WI38 (cell line): ENCODE data around the gene PMEPA1.

Source experiments
- H3K4me3 ChIP-seq: 2 replicates; pipeline ENCODE4 v1.5.1; 2011; ENCODE audit warnings: low read depth, mild to moderate bottlenecking, control low read depth, low read length
- TF ChIP-seq, protein P1 (sequence below): IDR thresholded peaks from 2 replicates; pipeline ENCODE4 v1.5.1; 2012; ENCODE audit warnings: low read depth, mild to moderate bottlenecking, control low read depth, low read length

Gene PMEPA1

DNA sequence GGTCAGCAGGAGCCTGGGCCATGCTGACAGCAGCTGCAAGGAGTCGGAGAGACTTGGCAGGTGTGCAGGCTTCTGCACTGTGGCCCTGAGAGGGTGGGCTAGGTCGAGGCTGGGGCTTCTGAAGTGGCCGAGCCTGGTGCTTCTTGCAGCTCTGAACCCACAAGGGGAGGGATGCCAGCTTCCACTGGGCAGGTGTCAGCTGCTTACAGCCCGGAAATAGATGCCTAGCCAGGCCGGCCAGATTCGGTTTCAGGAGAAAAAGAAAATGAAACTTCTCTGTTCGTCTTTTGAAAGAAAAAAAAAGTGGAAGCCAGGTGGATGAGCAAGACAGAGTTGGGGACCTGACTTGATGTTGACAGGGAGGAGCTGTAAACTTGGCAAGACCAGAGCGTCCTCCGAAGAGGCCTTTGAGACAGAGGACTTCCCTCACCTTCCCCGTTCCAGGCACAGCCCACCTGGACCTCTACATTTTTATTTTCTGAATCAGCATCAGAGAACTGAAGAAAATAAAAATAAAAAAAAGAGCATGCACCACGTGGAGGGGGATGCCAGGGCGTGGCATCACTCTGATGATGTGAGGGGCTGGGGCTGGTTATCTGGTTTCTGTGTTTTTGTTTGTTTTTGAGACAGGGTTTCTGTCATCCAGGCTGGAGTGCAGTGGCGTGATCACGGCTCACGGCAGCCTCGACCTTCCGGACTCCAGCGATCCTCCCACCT, 89.4 kb downstream of the PMEPA1 start, which contains the start of gene ZBP1:
ZBP1 (minus strand) TSS at position 153 of the 717 bp plus-strand sequence; CDS start at position 22, 131 bp downstream.
- TF ChIP-seq, protein P1, sequence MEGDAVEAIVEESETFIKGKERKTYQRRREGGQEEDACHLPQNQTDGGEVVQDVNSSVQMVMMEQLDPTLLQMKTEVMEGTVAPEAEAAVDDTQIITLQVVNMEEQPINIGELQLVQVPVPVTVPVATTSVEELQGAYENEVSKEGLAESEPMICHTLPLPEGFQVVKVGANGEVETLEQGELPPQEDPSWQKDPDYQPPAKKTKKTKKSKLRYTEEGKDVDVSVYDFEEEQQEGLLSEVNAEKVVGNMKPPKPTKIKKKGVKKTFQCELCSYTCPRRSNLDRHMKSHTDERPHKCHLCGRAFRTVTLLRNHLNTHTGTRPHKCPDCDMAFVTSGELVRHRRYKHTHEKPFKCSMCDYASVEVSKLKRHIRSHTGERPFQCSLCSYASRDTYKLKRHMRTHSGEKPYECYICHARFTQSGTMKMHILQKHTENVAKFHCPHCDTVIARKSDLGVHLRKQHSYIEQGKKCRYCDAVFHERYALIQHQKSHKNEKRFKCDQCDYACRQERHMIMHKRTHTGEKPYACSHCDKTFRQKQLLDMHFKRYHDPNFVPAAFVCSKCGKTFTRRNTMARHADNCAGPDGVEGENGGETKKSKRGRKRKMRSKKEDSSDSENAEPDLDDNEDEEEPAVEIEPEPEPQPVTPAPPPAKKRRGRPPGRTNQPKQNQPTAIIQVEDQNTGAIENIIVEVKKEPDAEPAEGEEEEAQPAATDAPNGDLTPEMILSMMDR: no peak
- no peak within 1 kb of the TSS for H3K4me3 ChIP-seq

DNA sequence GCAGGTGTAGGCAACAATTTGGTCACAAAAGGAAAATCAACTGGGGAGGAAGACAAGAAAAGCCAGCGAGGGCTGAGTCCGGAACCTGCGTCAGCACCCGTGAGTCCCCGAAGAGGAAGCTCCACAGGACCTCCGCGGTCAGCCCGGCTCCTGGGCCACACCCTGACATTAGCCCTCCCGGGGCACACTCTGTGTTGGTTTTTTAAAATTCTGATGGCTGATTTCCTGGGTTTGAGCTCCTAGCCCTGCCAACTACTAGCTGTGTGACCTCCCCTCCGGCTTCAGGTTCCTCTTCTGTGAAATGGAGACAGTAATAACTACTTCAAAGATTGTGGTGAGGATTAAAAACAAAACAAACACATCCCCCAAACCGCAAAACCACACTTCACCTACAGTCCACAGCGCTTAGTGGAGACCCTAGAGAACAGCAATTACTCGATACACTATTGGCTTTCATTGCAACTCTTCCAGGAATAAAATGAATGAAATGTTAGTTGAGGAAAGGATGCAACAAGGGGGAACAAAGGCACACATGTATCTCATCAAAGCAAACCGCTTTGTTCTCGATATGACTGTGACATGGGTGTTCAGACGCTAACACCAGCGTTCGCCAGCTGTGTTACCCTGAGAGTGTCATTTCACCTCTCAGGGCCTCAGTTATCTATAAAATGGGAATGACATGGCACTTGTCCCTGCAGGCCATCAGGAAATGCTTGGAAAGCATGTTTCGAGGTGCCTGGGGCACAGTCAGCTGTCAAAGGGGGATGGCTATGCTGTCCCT, 90.6 kb downstream of the PMEPA1 start:
- TF ChIP-seq, protein P1: no peak
- no peak overlapping the region for H3K4me3 ChIP-seq

DNA sequence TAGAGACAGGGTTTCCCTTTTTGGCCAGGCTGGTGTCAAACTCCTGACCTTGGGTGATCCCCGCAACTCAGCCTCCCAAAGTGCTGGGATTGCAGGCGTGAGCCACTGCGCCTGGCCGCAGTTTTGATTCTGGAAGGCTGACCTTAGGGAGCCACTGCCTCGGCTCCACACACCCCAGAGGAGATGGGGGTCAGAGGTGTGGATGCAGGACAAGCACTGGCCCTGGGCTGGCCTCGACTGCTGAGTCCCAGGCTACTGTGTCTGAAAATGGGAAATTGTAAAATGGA, 91.1 kb downstream of the PMEPA1 start:
- no peak overlapping the region for H3K4me3 ChIP-seq
- TF ChIP-seq, protein P1: no peak

DNA sequence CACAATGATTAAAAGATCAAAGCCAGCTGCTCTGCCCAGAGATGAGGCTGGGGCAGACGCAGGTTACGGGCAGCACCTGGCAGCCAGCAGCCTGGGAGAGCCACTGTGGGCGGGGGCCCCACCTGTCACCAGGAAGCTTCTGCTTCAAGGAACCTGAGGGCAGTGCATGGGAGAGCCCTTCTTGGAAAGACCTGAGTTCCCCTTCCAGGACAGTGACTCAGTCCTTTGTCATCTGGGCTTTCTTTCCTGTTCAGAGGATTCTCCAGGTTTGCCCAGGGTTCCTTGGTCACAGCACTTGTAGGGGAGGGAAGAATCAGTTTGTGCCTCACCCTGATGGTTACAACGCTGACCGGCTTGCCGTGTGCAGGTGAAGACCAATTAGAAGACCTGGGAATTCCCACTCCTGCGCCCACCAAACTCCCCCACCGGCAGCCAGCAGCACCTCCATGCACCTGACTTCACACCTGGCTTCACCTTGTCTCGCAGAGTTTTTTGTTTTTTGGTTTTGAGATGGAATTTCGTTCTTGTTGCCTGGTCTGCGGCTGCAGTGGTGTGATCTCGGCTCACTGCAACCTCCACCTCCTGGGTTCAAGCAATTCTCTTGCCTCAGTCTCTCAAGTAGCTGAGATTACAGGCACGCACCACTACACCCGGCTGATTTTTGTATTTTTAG, 91.6 kb downstream of the PMEPA1 start:
- TF ChIP-seq, protein P1: no peak
- no peak overlapping the region for H3K4me3 ChIP-seq

DNA sequence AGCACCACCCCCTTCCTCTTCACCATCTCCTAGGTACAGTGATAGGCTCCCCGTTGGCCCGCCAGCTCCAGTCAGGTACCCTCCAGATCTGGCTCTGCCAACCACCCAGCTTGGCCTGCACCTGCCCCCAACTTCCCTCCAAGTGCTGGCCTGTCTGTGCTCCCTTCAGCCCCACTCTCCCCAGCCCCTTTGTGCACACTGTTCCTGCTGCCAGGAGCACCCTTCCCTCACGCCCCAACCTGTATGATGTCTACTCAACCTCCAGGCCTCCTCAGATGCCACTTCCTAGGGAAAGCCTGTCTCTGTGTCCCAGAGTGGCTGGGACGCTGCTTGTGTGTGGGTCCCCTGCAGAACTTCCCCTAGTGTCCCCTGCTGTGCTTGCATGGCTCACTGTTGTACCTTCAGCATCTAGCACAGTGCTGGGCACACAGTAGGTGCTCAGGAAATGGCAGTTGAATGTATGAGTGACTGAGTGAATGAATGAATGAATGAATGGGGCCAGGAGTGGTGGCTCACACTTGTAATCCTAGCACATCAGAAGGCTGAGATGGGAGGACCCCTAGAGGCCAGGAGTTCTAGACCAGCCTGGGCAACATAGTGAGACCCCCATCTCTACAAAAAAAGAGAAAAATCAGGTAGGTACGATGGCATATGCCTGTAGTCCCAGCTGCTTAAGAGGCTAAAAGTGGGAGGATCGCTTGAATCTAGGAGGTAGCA, 92.6 kb downstream of the PMEPA1 start:
- no peak overlapping the region for H3K4me3 ChIP-seq
- TF ChIP-seq, protein P1: no peak

DNA sequence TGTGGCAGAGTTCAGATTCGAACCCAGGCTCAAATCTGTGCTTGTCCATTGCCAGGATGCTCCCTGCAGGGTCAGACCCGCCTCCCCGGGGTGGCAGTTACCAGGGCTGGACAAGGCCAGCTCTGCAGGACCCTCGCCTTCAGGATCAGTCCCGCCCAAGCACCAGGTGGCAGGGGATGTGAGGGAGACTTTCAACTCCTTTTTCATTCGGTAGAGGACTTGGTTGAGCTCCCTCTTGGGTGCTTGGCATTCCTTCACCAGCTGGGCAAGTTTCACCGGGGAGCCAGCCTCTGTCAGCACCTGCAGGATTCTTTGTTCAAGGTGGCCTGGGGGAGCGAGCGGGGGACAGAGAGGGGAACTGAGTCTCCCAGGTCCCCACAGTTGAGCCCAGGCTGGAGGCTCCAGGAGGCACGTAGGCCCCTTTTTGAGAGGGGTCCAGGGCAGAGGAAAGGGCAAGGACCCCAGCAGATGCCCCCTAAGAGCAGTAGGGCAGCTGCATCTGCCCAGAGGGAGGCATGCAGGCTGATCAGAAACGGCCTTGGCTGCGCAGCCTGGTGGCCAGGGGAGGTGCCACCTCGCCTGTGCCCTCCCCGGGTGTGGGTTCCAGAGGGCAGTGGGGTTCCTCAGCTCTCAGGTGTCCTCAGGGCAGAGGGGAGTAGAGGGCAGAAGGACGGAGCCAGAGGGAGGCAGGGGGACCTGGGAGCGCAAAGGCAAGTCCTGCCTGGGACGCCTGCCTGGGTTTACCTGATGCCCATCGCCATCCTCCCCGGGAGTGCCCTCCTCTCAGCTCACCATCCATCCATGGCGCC, 93.5 kb downstream of the PMEPA1 start:
- H3K4me3 ChIP-seq: no peak overlapping the region
- TF ChIP-seq, protein P1: no peak
